ENCODE measurements around the gene RBM34.

DNA sequence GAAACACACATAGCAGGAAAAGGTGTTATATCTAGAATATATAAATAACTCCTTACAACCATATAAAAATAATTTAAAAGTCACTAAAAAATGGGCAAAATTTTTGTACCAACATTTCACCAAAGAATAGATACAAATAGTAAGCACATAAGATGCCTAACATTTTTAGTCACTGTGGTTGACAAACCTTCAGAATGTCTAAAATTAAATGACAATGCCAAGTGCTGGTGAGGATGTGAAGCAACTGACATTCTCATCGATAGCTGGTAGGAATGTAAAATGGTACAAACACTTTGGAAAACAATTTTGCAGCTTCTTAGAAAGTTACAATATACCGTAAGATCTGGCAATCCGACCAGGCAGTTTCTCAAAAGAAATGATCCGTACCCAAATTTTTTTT is 18.1 kb downstream of the RBM34 start:
- TF ChIP-seq, protein P1, sequence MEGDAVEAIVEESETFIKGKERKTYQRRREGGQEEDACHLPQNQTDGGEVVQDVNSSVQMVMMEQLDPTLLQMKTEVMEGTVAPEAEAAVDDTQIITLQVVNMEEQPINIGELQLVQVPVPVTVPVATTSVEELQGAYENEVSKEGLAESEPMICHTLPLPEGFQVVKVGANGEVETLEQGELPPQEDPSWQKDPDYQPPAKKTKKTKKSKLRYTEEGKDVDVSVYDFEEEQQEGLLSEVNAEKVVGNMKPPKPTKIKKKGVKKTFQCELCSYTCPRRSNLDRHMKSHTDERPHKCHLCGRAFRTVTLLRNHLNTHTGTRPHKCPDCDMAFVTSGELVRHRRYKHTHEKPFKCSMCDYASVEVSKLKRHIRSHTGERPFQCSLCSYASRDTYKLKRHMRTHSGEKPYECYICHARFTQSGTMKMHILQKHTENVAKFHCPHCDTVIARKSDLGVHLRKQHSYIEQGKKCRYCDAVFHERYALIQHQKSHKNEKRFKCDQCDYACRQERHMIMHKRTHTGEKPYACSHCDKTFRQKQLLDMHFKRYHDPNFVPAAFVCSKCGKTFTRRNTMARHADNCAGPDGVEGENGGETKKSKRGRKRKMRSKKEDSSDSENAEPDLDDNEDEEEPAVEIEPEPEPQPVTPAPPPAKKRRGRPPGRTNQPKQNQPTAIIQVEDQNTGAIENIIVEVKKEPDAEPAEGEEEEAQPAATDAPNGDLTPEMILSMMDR (conservative IDR thresholded peaks at IDR 0.05; ENCODE audit: low read length), result no peak
- no peak for TF ChIP-seq EZH2phosphoT487 (IDR thresholded peaks at IDR 0.05; ENCODE audit: borderline replicate concordance, low read depth, low read length)

Data from OCI-LY7 (cell line).